Neural crest cell (in vitro differentiated cells): ENCODE data around the gene ARPC5. TPM values are rescaled to one million over a fixed set of nuclear protein-coding genes. Genes with fewer than 3 reads are reported as not detected.

Experiments
- DNase-seq: peaks from one replicate; pipeline ENCODE4 v3.0.0; 2021; ENCODE audit warnings: low read depth, mixed read lengths, low spot score
- H3K27ac Mint-ChIP-seq: one replicate; pipeline ENCODE4 v1.8.0; 2021; ENCODE audit warnings: mild to moderate bottlenecking, mixed read lengths; ENCODE audit not compliant: unreplicated experiment
- H3K27me3 Mint-ChIP-seq: 2 replicates; pipeline ENCODE4 v1.8.0; 2021; ENCODE audit warnings: low read depth, mild to moderate bottlenecking, mixed read lengths
- H3K36me3 Mint-ChIP-seq: 2 replicates; pipeline ENCODE4 v1.8.0; 2021; ENCODE audit warnings: low read depth, mild to moderate bottlenecking, mixed read lengths
- H3K4me1 Mint-ChIP-seq: 2 replicates; pipeline ENCODE4 v1.8.0; 2021; ENCODE audit warnings: mixed read lengths
- H3K4me3 Mint-ChIP-seq: one replicate; pipeline ENCODE4 v1.8.0; 2021; ENCODE audit warnings: mild to moderate bottlenecking, mixed read lengths
- H3K9me3 Mint-ChIP-seq: 2 replicates; pipeline ENCODE4 v1.8.0; 2021; ENCODE audit warnings: mixed read lengths
- CTCF ChIP-seq: fragments of 200-600 bp; sonication (generic); conservative IDR thresholded peaks from 2 replicates; pipeline ENCODE4 v1.5.0; 2021; ENCODE audit warnings: antibody characterized with exemption, mild to moderate bottlenecking
- total RNA-seq: library from RNA; stranded (reverse); gene quantifications from 2 replicates; pipeline ENCODE4 v1.2.1, GENCODE V29; 2021

The ARPC5 gene
- total RNA-seq, 1 donor from 2014 or later = 87.0 TPM

- peaks cover 16% of the 10 kb centered on the region for H3K4me1 Mint-ChIP-seq
- H3K27ac Mint-ChIP-seq = no peak overlapping the region
- no peak for TF ChIP-seq CTCF
- H3K9me3 Mint-ChIP-seq = no peaks in the 10 kb centered on the region
- no peaks in the 10 kb centered on the region for H3K36me3 Mint-ChIP-seq
- H3K27me3 Mint-ChIP-seq = no peaks in the 10 kb centered on the region
- no peak overlapping the region for H3K4me3 Mint-ChIP-seq
- no peak for DNase-seq
Measured at GRCh38 chr1:183572721-183573120, 62.9 kb downstream of the ARPC5 start.

GRCh38 chr1:183571678-183572268 lies 63.8 kb downstream of the ARPC5 start:
- Mint-ChIP-seq H3K27me3 (no peaks in the 10 kb centered on the region), H3K27ac (no peak overlapping the region), H3K4me1 (peaks cover 12% of the 10 kb centered on the region), H3K36me3 (no peaks in the 10 kb centered on the region), H3K9me3 (no peaks in the 10 kb centered on the region), H3K4me3 (no peak overlapping the region)
- TF ChIP-seq CTCF = no peak
- DNase-seq = no peak

Other genes with a start within 250 kb of the ARPC5 start
- gene NMNAT2, start 217.4 kb downstream of the ARPC5 start, total RNA-seq = 3.2 and 4.5 TPM in 2 replicates
- gene SMG7, start 163.3 kb downstream of the ARPC5 start, total RNA-seq = 72.4 and 80.3 TPM in 2 replicates
- gene NCF2, start 45.3 kb downstream of the ARPC5 start, total RNA-seq = not detected in 2 replicates
- not detected in 2 replicates for gene APOBEC4, start 17.5 kb upstream of the ARPC5 start, total RNA-seq
- 13.3 and 13.6 TPM in 2 replicates for gene RGL1, start 169.3 kb upstream of the ARPC5 start, total RNA-seq